CD4-positive, alpha-beta T cell (primary cell): Measurements from ENCODE around the gene LAMA3. TPM values are rescaled to one million over a fixed set of nuclear protein-coding genes. Genes with fewer than 3 reads are reported as not detected.

Source experiments
- ATAC-seq: fragments of 200-7000 bp; cut with Tn5 transposase; one replicate; pipeline ENCODE4 v1.10.0; 2022; ENCODE audit warnings: mild to moderate bottlenecking; ENCODE audit not compliant: poor library complexity
- CTCF ChIA-PET: fragments of 350-600 bp; sonication (Branson Sonifier 250); formaldehyde crosslinking; loops from one replicate; lab custom pipeline; 2021; ENCODE audit warnings: antibody characterized with exemption, inconsistent platforms; lab: Charles Lee
- POLR2A ChIA-PET: fragments of 350-600 bp; sonication (Branson Sonifier 250); formaldehyde crosslinking; loops from one replicate; lab custom pipeline; 2021; ENCODE audit warnings: antibody characterized with exemption, inconsistent platforms; lab: Charles Lee
- DNase-seq, 14 experiments: peaks; one replicate each; pipeline ENCODE4 v3.0.0-alpha.2; 2013 to 2020; ENCODE audit warnings: mixed read lengths in 2 of 14
- H3K27ac ChIP-seq, 2 donors: one replicate each; pipeline versions ENCODE4 v1.5.1 to v1.7.0; 2013; ENCODE audit warnings: low read length in 2 of 2, low read depth in 1 of 2, mild to moderate bottlenecking in 1 of 2
- H3K27me3 ChIP-seq, 2 experiments: 1 replicate in 1 of 2; 2 replicates in 1 of 2; pipeline versions ENCODE4 v1.6.1 to v1.7.0; 2013; ENCODE audit warnings: low read length in 2 of 2, control low read depth in 1 of 2, mild to moderate bottlenecking in 1 of 2, moderate library complexity in 1 of 2; ENCODE audit not compliant: insufficient read depth in 2 of 2, control insufficient read depth in 1 of 2
- H3K36me3 ChIP-seq: one replicate; pipeline ENCODE4 v1.6.1; 2013; ENCODE audit warnings: low read length, control low read depth; ENCODE audit not compliant: insufficient read depth
- H3K4me1 ChIP-seq: one replicate; pipeline ENCODE4 v1.6.1; 2013; ENCODE audit warnings: low read length, control low read depth; ENCODE audit not compliant: insufficient read depth
- H3K4me3 ChIP-seq: one replicate; pipeline ENCODE4 v1.5.1; 2013; ENCODE audit warnings: mild to moderate bottlenecking, low read length, moderate library complexity
- H3K9me3 ChIP-seq, 2 experiments: 1 replicate in 1 of 2; 2 replicates in 1 of 2; pipeline versions ENCODE4 v1.6.1 to v1.7.0; 2013; ENCODE audit warnings: low read length in 2 of 2, mild to moderate bottlenecking in 2 of 2, control low read depth in 1 of 2, moderate library complexity in 1 of 2; ENCODE audit not compliant: control insufficient read depth in 1 of 2, insufficient read depth in 1 of 2
- H3K27ac Mint-ChIP-seq: one replicate; pipeline ENCODE4 v1.8.0; 2020; ENCODE audit warnings: mixed read lengths
- H3K27me3 Mint-ChIP-seq: one replicate; pipeline ENCODE4 v1.8.0; 2021; ENCODE audit warnings: mixed read lengths
- H3K36me3 Mint-ChIP-seq: one replicate; pipeline ENCODE4 v1.8.0; 2021; ENCODE audit warnings: low read depth, mixed read lengths
- H3K4me1 Mint-ChIP-seq: one replicate; pipeline ENCODE4 v1.8.0; 2021; ENCODE audit warnings: low read depth, mixed read lengths
- H3K4me3 Mint-ChIP-seq: one replicate; pipeline ENCODE4 v1.8.0; 2020; ENCODE audit warnings: mild to moderate bottlenecking, mixed read lengths
- H3K9me3 Mint-ChIP-seq: one replicate; pipeline ENCODE4 v1.8.0; 2020; ENCODE audit warnings: mixed read lengths
- intact Hi-C, 2 experiments: fragments of 100-400 bp; cut with DNase I in 1 of 2; cut with micrococcal nuclease in 1 of 2; formaldehyde crosslinking; loops; one replicate each; pipeline versions ENCODE4 v1.15.1 to v1.9.0; 2023 to 2025; cut with DNase I, micrococcal nuclease
- total RNA-seq, 174 experiments: library from RNA in 2 of 174; stranded (reverse) in 2 of 174; gene quantifications; one replicate each; pipeline ENCODE4 v1.2.3 and lab custom pipeline; 2021 to 2026
- TF ChIP-seq, protein P1 (sequence below): fragments of 200-600 bp; IDR thresholded peaks from one replicate; pipeline ENCODE4 v1.8.0; 2022; ENCODE audit warnings: antibody characterized with exemption, mild to moderate bottlenecking

Gene LAMA3
- total RNA-seq, 2 experiments from 2014 or later, result 0.19 TPM; not detected in 1

DNA sequence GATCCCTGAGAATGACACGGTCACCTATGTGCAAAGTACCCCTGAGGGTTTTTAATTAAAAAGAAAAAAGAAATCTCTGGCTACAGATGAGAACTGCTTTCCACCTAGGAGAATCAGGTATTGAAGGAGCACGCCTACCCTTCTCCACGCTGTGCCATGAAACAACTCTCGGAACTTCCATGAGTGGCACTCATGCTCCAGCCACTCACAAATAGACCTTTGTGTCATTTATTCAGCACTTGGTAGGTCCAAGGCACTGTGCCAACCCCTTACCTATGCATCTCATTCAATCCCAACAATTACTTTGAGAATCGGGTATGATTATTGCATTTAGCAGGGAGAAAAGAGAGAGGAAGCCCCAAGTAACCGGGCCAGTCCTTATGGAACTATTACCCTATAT is 280.4 kb downstream of the LAMA3 start:
- no peaks in the 10 kb centered on the region for H3K36me3 Mint-ChIP-seq
- Histone ChIP-seq H3K27ac (peak overlapping the region in 1 of 2 donors; percentile 72), H3K4me1 (peaks cover 78% of the 10 kb centered on the region), H3K4me3 (no peak overlapping the region), H3K36me3 (no peaks in the 10 kb centered on the region), H3K27me3 (no peaks in the 10 kb centered on the region), H3K9me3 (no peaks in the 10 kb centered on the region)
- intact Hi-C loops, result loop anchor here (2.0 to 5.0 kb wide), 2 partner anchors 17 to 43 kb away; partner anchors contain the start of gene TTC39C (in 1 of the 2)
- H3K27me3 Mint-ChIP-seq, result no peaks in the 10 kb centered on the region
- no peak overlapping the region for H3K4me3 Mint-ChIP-seq
- ChIA-PET CTCF (interaction anchor here (1.0 kb wide), 1 partner anchor 20 kb away, joined by 3 read pairs; no protein-coding TSS in a partner anchor), POLR2A (interaction anchor here (0.9 to 2.9 kb wide), 4 partner anchors 41 to 169 kb away, joined by 3 to 15 read pairs (median 4); partner anchors contain the start of gene CABYR)
- peaks cover 80% of the 10 kb centered on the region for H3K4me1 Mint-ChIP-seq
- TF ChIP-seq, protein P1, sequence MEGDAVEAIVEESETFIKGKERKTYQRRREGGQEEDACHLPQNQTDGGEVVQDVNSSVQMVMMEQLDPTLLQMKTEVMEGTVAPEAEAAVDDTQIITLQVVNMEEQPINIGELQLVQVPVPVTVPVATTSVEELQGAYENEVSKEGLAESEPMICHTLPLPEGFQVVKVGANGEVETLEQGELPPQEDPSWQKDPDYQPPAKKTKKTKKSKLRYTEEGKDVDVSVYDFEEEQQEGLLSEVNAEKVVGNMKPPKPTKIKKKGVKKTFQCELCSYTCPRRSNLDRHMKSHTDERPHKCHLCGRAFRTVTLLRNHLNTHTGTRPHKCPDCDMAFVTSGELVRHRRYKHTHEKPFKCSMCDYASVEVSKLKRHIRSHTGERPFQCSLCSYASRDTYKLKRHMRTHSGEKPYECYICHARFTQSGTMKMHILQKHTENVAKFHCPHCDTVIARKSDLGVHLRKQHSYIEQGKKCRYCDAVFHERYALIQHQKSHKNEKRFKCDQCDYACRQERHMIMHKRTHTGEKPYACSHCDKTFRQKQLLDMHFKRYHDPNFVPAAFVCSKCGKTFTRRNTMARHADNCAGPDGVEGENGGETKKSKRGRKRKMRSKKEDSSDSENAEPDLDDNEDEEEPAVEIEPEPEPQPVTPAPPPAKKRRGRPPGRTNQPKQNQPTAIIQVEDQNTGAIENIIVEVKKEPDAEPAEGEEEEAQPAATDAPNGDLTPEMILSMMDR, result no peak
- H3K9me3 Mint-ChIP-seq, result peaks cover 3% of the 10 kb centered on the region
- no peak for DNase-seq
- ATAC-seq, result no peak
- peak overlapping the region; percentile 95 for H3K27ac Mint-ChIP-seq

DNA sequence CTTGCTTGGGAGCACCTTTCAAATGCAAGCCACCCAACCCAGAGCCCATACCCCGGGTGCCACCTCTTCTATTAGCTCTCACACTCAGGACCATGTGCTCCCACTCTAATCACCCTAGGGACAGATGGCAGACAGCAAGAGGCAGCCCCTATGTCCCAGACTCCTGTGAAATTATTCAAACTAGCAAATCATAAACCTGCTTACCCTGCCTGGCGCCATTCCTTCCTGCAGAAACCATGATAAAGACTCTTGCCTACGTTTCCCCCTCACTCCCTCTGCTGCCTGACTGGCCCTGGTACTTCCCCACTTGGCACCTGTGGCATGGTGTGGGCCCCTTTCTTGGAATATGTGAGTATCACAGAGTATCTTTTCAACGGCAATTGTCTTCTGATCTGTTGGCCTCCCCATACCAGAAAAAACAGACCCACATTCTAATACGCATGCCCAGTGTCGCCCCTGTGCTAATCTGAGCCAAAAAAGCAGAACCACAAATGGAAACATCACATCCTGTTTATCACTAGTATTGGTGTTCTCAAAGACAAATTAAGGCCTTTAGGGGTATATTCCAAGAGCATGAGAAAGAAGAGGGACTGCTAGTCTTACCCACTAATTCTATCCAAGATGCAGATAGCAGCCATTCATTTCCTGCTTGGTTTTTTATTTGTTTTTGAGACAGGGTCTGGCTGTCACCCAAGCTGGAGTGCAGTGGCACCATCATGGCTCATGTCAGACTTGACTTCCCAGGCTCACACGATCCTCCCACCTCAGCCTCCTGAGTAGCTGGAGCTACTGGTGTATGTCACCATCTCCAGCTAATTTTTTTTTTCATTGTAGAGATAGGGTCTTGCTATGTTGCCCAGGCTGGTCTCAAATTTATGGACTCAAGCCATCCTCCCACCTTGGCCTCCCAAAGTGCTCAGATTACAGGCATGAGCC is 281.2 kb downstream of the LAMA3 start:
- peaks cover 73% of the 10 kb centered on the region for H3K4me1 Mint-ChIP-seq
- H3K9me3 Mint-ChIP-seq, result peaks cover 3% of the 10 kb centered on the region
- peak overlapping the region; percentile 78 for H3K4me3 Mint-ChIP-seq
- peak overlapping the region; percentile 48 to 72 for H3K27ac ChIP-seq
- H3K4me3 ChIP-seq, result no peak overlapping the region
- ChIA-PET POLR2A (interaction anchor here (0.9 to 3.3 kb wide), 6 partner anchors 18 to 48 kb away, joined by 3 to 24 read pairs (median 4); no protein-coding TSS in a partner anchor), CTCF (interaction anchor here (1.6 kb wide), 1 partner anchor 106 kb away, joined by 5 read pairs; no protein-coding TSS in a partner anchor)
- no peaks in the 10 kb centered on the region for H3K27me3 Mint-ChIP-seq
- TF ChIP-seq, protein P1, result no peak
- no peaks in the 10 kb centered on the region for H3K36me3 ChIP-seq
- no peaks in the 10 kb centered on the region for H3K27me3 ChIP-seq
- peaks cover 70% of the 10 kb centered on the region for H3K4me1 ChIP-seq
- intact Hi-C loops, result loop anchor here in 1 of 2 experiments (5.0 kb wide), 1 partner anchor 42 kb away; the partner anchor contains the start of gene TTC39C
- H3K9me3 ChIP-seq, result no peaks in the 10 kb centered on the region
- peak; percentile 66 for ATAC-seq
- DNase-seq, result peak; percentile 43 to 90 (median 58)
- H3K27ac Mint-ChIP-seq, result peak overlapping the region; percentile 95
- no peaks in the 10 kb centered on the region for H3K36me3 Mint-ChIP-seq

DNA sequence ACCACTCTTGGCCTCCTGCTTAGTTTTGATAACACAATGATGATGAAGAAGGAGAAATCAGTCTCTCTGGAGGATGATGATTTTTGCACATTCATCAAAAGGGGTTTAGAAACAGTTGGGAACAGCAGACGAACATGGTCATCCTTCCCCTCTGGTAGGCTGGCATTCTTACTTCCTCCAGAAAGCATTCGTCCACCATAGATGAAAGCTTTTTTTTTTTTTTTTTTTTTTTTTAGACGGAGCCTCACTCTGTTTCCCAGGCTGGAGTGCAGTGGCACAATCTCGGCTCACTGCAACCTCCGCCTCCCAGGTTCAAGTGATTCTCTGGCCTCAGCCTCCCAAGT is 281.8 kb downstream of the LAMA3 start:
- H3K9me3 Mint-ChIP-seq, result peaks cover 3% of the 10 kb centered on the region
- TF ChIP-seq, protein P1, result no peak
- H3K27ac ChIP-seq, result peak overlapping the region; percentile 47 to 72
- intact Hi-C loops, result loop anchor here in 1 of 2 experiments (5.0 kb wide), 1 partner anchor 41 kb away; the partner anchor contains the start of gene TTC39C
- ChIA-PET POLR2A (interaction anchor here (1.0 to 3.3 kb wide), 4 partner anchors 18 to 47 kb away, joined by 3 to 24 read pairs (median 7); no protein-coding TSS in a partner anchor), CTCF (interaction anchor here (1.6 kb wide), 1 partner anchor 105 kb away, joined by 5 read pairs; no protein-coding TSS in a partner anchor)
- H3K4me3 Mint-ChIP-seq, result no peak overlapping the region
- H3K27me3 Mint-ChIP-seq, result no peaks in the 10 kb centered on the region
- no peaks in the 10 kb centered on the region for H3K9me3 ChIP-seq
- H3K27me3 ChIP-seq, result no peaks in the 10 kb centered on the region
- peak overlapping the region; percentile 95 for H3K27ac Mint-ChIP-seq
- H3K4me3 ChIP-seq, result no peak overlapping the region
- DNase-seq (no peak), ATAC-seq (no peak)
- peaks cover 64% of the 10 kb centered on the region for H3K4me1 ChIP-seq
- H3K36me3 ChIP-seq, result no peaks in the 10 kb centered on the region
- no peaks in the 10 kb centered on the region for H3K36me3 Mint-ChIP-seq
- peaks cover 71% of the 10 kb centered on the region for H3K4me1 Mint-ChIP-seq
